Bronchial epithelial cell (primary cell): ENCODE data around the gene DLGAP3. TPM values are rescaled to one million over a fixed set of nuclear protein-coding genes. Genes with fewer than 3 reads are reported as not detected.

Source experiments
- DNase-seq: peaks from one replicate; pipeline ENCODE4 v3.0.0-alpha.2; 2010; ENCODE audit warnings: low read depth
- FAIRE-seq: peaks from 2 replicates; lab custom pipeline; 2011; peaks lifted over from hg19 to GRCh38; lab: Jason Lieb, UNC
- H3K27me3 ChIP-seq: 2 replicates; pipeline ENCODE4 v1.5.1; 2011; ENCODE audit warnings: low read length; ENCODE audit not compliant: control insufficient read depth, insufficient read depth
- H3K36me3 ChIP-seq: 2 replicates; pipeline ENCODE4 v1.5.1; 2011; ENCODE audit warnings: low read length; ENCODE audit not compliant: control insufficient read depth, insufficient read depth
- H3K4me3 ChIP-seq: 2 replicates; pipeline ENCODE4 v1.5.1; 2011; ENCODE audit warnings: mild to moderate bottlenecking, low read depth, low read length, control low read depth
- CTCF ChIP-seq: IDR thresholded peaks from 2 replicates; pipeline ENCODE4 v1.5.1; 2011; ENCODE audit warnings: mild to moderate bottlenecking, moderate library complexity, low read length, control low read depth, inconsistent platforms; ENCODE audit not compliant: insufficient read depth, severe bottlenecking
- total RNA-seq: library from RNA; depleted of rRNA; stranded (reverse); fragments of >200 nt; gene quantifications from 2 replicates; pipeline ENCODE4 v1.2.1, GENCODE V29; 2014

Gene DLGAP3
- total RNA-seq, 1 donor from 2014 or later = not detected

GRCh38 chr1:34926156-34926555 is 3.3 kb downstream of the DLGAP3 start:
- H3K4me3 ChIP-seq = no peak overlapping the region
- no peaks in the 10 kb centered on the region for H3K36me3 ChIP-seq
- H3K27me3 ChIP-seq = peaks cover 27% of the 10 kb centered on the region
- FAIRE-seq (no peak), DNase-seq (no peak)
- TF ChIP-seq CTCF = no peak

- DNase-seq (no peak), FAIRE-seq (no peak)
- TF ChIP-seq CTCF = no peak
- no peak overlapping the region for H3K4me3 ChIP-seq
- H3K36me3 ChIP-seq = no peaks in the 10 kb centered on the region
- peaks cover 25% of the 10 kb centered on the region for H3K27me3 ChIP-seq
These were observed 3.7 kb downstream of the DLGAP3 start for GRCh38 chr1:34925730-34926129.

GRCh38 chr1:34924759-34925555 is 4.5 kb downstream of the DLGAP3 start:
- no peak overlapping the region for H3K4me3 ChIP-seq
- no peak for TF ChIP-seq CTCF
- no peaks in the 10 kb centered on the region for H3K36me3 ChIP-seq
- no peak for FAIRE-seq
- peak; percentile 16 for DNase-seq
- peaks cover 17% of the 10 kb centered on the region for H3K27me3 ChIP-seq

GRCh38 chr1:34923490-34923889 is 6.0 kb downstream of the DLGAP3 start:
- TF ChIP-seq CTCF = no peak
- DNase-seq (no peak), FAIRE-seq (peak; percentile 76)
- Histone ChIP-seq H3K4me3 (no peak overlapping the region), H3K36me3 (no peaks in the 10 kb centered on the region), H3K27me3 (peaks cover 9% of the 10 kb centered on the region)

GRCh38 chr1:34918977-34919561 is 10.4 kb downstream of the DLGAP3 start:
- Histone ChIP-seq H3K4me3 (no peak overlapping the region), H3K36me3 (no peaks in the 10 kb centered on the region), H3K27me3 (no peaks in the 10 kb centered on the region)
- no peak for TF ChIP-seq CTCF
- DNase-seq = no peak
- no peak for FAIRE-seq
